Loucy (cell line): ENCODE measurements around the gene PHOSPHO1.

Experiments
- H2AFZ ChIP-seq: fragments of 200-600 bp; sonication (generic); 2 replicates; pipeline ENCODE4 v1.6.0; 2016; ENCODE audit warnings: antibody characterized with exemption, mild to moderate bottlenecking, low read length, moderate library complexity
- H3F3A ChIP-seq: fragments of 200-600 bp; 2 replicates; pipeline ENCODE4 v1.6.0; 2016; ENCODE audit warnings: antibody characterized with exemption, low read depth, mild to moderate bottlenecking
- H3K27me3 ChIP-seq: fragments of 200-600 bp; sonication (generic); 2 replicates; pipeline ENCODE4 v1.6.1; 2014; ENCODE audit warnings: low read length, mild to moderate bottlenecking; ENCODE audit not compliant: insufficient read depth, poor library complexity, severe bottlenecking
- H3K36me3 ChIP-seq: fragments of 200-600 bp; sonication (generic); 2 replicates; pipeline ENCODE4 v1.6.1; 2016; ENCODE audit warnings: low read length; ENCODE audit not compliant: insufficient read depth
- H3K4me1 ChIP-seq: fragments of 200-600 bp; sonication (generic); 2 replicates; pipeline ENCODE4 v1.5.1; 2014; ENCODE audit warnings: low read length, mild to moderate bottlenecking; ENCODE audit not compliant: insufficient read depth, poor library complexity, severe bottlenecking
- H3K4me2 ChIP-seq: fragments of 200-600 bp; sonication (generic); 2 replicates; pipeline ENCODE4 v1.6.0; 2014; ENCODE audit warnings: antibody characterized with exemption, low read length, low read depth, mild to moderate bottlenecking; ENCODE audit not compliant: poor library complexity, severe bottlenecking
- H3K4me3 ChIP-seq: fragments of 200-600 bp; sonication (generic); 2 replicates; pipeline ENCODE4 v1.5.1; 2014; ENCODE audit warnings: low read length, mild to moderate bottlenecking, mixed read lengths; ENCODE audit not compliant: poor library complexity, severe bottlenecking
- H3K79me2 ChIP-seq: fragments of 200-600 bp; sonication (generic); 2 replicates; pipeline ENCODE4 v1.6.1; 2014; ENCODE audit warnings: low read length; ENCODE audit not compliant: insufficient read depth
- H3K9ac ChIP-seq: fragments of 200-600 bp; sonication (generic); 2 replicates; pipeline ENCODE4 v1.6.0; 2014; ENCODE audit warnings: mild to moderate bottlenecking, low read depth, low read length, moderate library complexity; ENCODE audit not compliant: poor library complexity, severe bottlenecking
- H3K9me2 ChIP-seq: fragments of 200-600 bp; sonication (generic); replicated peaks from 2 replicates; pipeline ENCODE4 v1.6.1; 2016; ENCODE audit warnings: low read depth, low read length, mixed read lengths
- H3K9me3 ChIP-seq: fragments of 200-600 bp; sonication (generic); 2 replicates; pipeline ENCODE4 v1.6.1; 2014; ENCODE audit warnings: mild to moderate bottlenecking, antibody characterized with exemption, low read length, low read depth; ENCODE audit not compliant: insufficient read depth
- H4K20me1 ChIP-seq: fragments of 200-600 bp; sonication (generic); 2 replicates; pipeline ENCODE4 v1.6.0; 2014; ENCODE audit warnings: antibody characterized with exemption, low read length, mild to moderate bottlenecking; ENCODE audit not compliant: insufficient read depth, poor library complexity, severe bottlenecking
- EZH2phosphoT487 ChIP-seq: fragments of 200-600 bp; IDR thresholded peaks from 2 replicates; pipeline ENCODE4 v1.6.1; 2018; ENCODE audit warnings: antibody characterized with exemption, mild to moderate bottlenecking, moderate library complexity, borderline replicate concordance
- TF ChIP-seq, protein P1 (sequence below): fragments of 200-600 bp; sonication (generic); conservative IDR thresholded peaks from 2 replicates; pipeline ENCODE4 v1.5.1; 2014; ENCODE audit warnings: mild to moderate bottlenecking, antibody characterized with exemption, low read length

PHOSPHO1 gene

DNA sequence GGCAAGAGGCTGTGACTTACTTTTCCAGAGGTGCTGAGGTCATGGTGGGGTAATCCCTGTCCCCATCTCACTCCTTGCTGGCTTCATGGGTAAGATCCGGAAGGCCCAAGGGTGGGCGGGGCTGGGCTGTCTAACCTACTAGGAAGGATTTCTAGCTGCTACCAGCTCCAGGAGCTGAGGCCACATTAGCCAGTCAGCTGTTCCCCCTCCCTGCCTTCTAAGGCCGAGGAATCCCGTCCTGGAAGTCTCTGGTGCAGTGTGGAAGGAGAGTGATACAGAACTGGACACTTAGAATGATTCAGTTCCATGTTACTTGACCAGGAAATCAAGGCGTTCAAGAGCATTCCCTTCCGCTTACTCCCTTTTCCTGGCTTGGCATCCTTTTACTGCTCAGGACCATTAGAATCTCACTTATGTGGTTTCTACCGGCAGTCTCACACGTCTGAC, 29.1 kb downstream of the PHOSPHO1 start:
- no peaks in the 10 kb centered on the region for H3K9me2 ChIP-seq
- no peak overlapping the region for H3K9ac ChIP-seq
- peaks cover 4% of the 10 kb centered on the region for H3K4me1 ChIP-seq
- H4K20me1 ChIP-seq, result no peaks in the 10 kb centered on the region
- H2AFZ ChIP-seq, result no peak overlapping the region
- TF ChIP-seq, protein P1, sequence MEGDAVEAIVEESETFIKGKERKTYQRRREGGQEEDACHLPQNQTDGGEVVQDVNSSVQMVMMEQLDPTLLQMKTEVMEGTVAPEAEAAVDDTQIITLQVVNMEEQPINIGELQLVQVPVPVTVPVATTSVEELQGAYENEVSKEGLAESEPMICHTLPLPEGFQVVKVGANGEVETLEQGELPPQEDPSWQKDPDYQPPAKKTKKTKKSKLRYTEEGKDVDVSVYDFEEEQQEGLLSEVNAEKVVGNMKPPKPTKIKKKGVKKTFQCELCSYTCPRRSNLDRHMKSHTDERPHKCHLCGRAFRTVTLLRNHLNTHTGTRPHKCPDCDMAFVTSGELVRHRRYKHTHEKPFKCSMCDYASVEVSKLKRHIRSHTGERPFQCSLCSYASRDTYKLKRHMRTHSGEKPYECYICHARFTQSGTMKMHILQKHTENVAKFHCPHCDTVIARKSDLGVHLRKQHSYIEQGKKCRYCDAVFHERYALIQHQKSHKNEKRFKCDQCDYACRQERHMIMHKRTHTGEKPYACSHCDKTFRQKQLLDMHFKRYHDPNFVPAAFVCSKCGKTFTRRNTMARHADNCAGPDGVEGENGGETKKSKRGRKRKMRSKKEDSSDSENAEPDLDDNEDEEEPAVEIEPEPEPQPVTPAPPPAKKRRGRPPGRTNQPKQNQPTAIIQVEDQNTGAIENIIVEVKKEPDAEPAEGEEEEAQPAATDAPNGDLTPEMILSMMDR, result no peak
- no peak for TF ChIP-seq EZH2phosphoT487
- no peak overlapping the region for H3K4me2 ChIP-seq
- H3K9me3 ChIP-seq, result no peaks in the 10 kb centered on the region
- no peak overlapping the region for H3K4me3 ChIP-seq
- no peaks in the 10 kb centered on the region for H3K79me2 ChIP-seq
- no peaks in the 10 kb centered on the region for H3F3A ChIP-seq
- no peaks in the 10 kb centered on the region for H3K36me3 ChIP-seq
- no peaks in the 10 kb centered on the region for H3K27me3 ChIP-seq

GRCh38 chr17:49200423-49201083, 30.0 kb downstream of the PHOSPHO1 start:
- H2AFZ ChIP-seq, result no peak overlapping the region
- no peaks in the 10 kb centered on the region for H3K79me2 ChIP-seq
- H3K4me3 ChIP-seq, result no peak overlapping the region
- no peak overlapping the region for H3K9ac ChIP-seq
- H4K20me1 ChIP-seq, result no peaks in the 10 kb centered on the region
- H3K4me1 ChIP-seq, result peaks cover 4% of the 10 kb centered on the region
- H3K27me3 ChIP-seq, result no peaks in the 10 kb centered on the region
- no peaks in the 10 kb centered on the region for H3K9me3 ChIP-seq
- no peaks in the 10 kb centered on the region for H3K9me2 ChIP-seq
- H3K36me3 ChIP-seq, result no peaks in the 10 kb centered on the region
- TF ChIP-seq, protein P1, result no peak
- no peak for TF ChIP-seq EZH2phosphoT487
- no peak overlapping the region for H3K4me2 ChIP-seq
- no peaks in the 10 kb centered on the region for H3F3A ChIP-seq

GRCh38 chr17:49198211-49198610, 32.4 kb downstream of the PHOSPHO1 start:
- H3K4me1 ChIP-seq, result peaks cover 4% of the 10 kb centered on the region
- no peaks in the 10 kb centered on the region for H3F3A ChIP-seq
- TF ChIP-seq EZH2phosphoT487, result no peak
- TF ChIP-seq, protein P1, result no peak
- no peaks in the 10 kb centered on the region for H3K79me2 ChIP-seq
- no peaks in the 10 kb centered on the region for H4K20me1 ChIP-seq
- no peaks in the 10 kb centered on the region for H3K9me3 ChIP-seq
- no peaks in the 10 kb centered on the region for H3K36me3 ChIP-seq
- H3K9ac ChIP-seq, result no peak overlapping the region
- H3K27me3 ChIP-seq, result no peaks in the 10 kb centered on the region
- H3K4me2 ChIP-seq, result no peak overlapping the region
- no peaks in the 10 kb centered on the region for H3K9me2 ChIP-seq
- H3K4me3 ChIP-seq, result no peak overlapping the region
- H2AFZ ChIP-seq, result no peak overlapping the region
